SK-MEL-5 (cell line): ENCODE data around the gene PANK4. TPM values are rescaled to one million over a fixed set of nuclear protein-coding genes. Genes with fewer than 3 reads are reported as not detected.

ENCODE experiments used
- DNase-seq: peaks from one replicate; pipeline ENCODE4 v3.0.0-alpha.2; 2016; ENCODE audit warnings: low read depth, low spot score
- in situ Hi-C: cut with HindIII; loops from 2 replicates; pipeline ENCODE4 v1.10.0; 2016; ENCODE audit warnings: low sequenced_read_pairs, high pct_unique_total_duplicates, low pct_unique_long_range_greater_than_20kb
- total RNA-seq: library from RNA; depleted of rRNA; stranded (reverse); fragments of >200 nt; shearing (Covaris generic); gene quantifications from 2 replicates; pipeline ENCODE4 v1.2.3, GENCODE V29; 2014

The PANK4 gene
- total RNA-seq, 1 experiment from 2014 or later, result 16.2 TPM

DNA sequence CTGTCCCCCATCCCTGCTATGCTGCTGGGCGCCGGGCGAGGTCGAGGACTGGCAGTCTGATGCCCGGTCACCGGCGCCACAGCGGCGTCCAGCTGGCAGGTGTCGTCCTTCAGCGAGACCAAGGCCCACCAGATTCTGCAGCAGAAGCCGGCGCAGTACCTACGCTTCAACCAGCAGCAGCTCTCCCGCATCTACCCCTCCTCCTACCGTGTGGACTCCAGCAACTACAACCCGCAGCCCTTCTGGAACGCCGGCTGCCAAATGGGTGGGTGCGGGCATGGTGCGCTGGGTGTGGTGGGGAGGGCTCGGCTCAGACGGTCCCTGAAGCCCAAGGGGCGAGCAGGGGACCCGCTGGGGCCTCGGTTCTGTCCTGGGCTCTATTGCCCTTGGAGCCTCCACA lies 29.6 kb downstream of the PANK4 start:
- DNase-seq, result no peak
- in situ Hi-C loops, result no loop called here

DNA sequence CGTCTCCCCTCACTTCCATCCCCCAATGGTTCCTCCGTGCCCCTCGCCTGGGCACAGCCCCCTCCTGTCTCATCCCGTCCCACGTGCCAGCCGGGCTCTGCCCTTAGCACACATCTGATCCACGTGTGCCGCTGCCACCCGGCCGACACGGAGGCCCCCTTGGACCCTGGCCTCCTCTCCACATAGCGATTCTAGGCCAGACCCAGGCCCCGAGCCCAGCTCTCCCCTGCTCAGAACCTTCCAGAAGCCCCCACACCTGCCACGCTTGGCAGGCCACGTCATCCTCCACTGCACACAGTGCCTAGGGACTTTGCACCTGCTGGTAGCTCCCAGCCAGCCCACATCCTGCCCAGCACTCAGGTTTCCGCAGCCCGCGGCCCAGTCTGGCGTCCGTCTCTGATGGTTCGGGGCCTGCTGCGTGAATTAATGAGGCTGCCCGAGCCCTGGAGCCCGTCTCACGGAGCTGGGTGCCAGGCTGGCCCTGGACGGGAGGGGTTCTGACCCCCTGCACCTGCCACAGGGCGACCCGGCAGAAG lies 30.2 kb downstream of the PANK4 start:
- in situ Hi-C loops, result no loop called here
- no peak for DNase-seq

GRCh38 chr1:2495546-2495945 lies 30.9 kb downstream of the PANK4 start:
- in situ Hi-C loops, result no loop called here
- no peak for DNase-seq

DNA sequence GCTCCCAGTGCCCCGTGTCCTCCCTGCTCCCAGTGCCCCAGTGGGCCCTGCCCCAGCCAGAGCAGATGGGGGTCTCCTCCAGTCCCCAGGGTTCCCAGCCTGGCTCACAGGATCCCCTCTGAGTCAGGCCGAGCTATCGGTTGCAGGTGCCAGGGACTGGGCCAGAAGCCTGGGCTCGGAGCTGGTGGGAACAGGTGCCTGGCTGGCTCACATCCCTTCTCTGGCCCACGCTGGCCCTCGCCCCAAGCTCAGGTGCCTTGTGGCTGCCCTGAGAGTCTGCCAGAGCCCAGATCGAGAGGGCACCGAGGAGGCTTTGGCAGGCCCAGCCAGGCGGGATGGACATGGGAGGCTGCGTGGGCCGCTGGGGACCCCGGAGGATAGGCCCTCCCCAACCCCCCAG lies 31.4 kb downstream of the PANK4 start:
- in situ Hi-C loops, result no loop called here
- no peak for DNase-seq

DNA sequence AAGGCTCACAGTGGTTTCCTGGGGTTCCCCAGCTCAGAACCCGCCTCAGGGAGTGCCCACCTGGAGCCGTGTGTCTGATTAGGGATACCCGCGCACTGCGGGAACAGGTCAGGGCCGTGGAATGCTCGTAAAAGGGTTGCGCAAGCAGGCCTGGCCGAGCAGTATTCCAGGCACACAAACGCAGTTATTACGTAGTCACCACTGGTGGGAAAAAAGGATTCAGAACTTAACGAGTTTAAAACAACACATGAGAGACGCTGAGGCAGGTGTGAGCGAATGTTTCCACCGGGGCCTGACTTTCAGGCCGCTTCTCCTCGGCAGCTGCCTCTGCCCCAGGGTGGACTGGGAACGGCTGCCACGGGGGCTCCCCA lies 32.1 kb downstream of the PANK4 start:
- DNase-seq, result no peak
- in situ Hi-C loops, result no loop called here

DNA sequence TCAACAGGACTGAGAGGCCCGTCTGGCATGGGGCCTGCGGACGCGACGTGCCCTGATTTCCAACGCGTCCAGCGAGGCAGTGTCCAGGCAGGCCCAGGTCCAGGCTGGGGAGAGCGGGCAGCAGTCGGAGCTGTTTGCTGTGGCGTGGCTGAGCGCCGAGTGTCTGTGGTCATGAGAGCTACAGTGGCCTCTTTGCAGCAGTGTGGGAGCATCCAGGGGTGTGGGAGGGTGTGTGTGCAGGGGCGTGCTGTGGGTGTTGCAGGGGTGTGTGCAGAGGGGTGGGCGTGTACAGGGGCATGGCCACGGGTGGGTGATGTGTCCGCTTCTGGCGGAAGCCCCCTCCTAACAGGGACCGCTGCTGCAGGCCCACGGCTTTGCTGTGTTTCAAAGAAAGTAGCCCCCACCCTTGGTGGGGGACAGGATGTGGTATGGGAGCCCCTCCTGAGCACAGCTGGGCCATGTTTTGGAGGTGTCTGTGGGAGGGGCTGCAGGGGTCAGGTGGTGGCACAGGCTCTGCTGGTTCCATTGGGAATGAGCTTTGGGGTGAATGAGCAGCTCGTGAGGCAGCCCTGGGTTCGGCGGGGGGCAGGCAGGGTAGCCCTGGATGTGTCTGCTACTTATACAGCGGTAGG lies 32.6 kb downstream of the PANK4 start:
- DNase-seq, result no peak
- in situ Hi-C loops, result no loop called here

GRCh38 chr1:2493218-2493617 lies 33.2 kb downstream of the PANK4 start:
- in situ Hi-C loops, result no loop called here

DNA sequence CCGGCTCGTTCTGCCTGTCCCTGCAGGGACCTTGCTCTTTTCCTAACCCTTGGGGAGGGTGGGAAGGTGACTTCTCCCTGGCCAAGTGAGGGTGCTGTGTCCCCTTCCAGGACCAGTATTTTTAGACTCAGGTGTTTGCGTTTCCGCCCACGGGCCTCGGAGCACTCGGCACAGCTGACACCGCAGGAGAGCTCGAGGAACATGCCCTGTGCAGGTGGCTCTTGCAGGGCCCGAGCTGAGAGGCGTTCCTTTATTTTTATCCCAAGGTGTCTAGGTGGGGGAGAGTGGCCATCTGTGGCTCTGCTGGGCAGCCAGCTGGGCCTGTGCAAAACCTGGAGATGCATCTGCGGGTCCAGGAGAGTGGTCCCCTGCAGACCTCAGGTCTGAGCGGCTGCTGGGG lies 34.3 kb downstream of the PANK4 start:
- in situ Hi-C loops, result no loop called here
- no peak for DNase-seq

More at GRCh38 chr1:2493218-2493617, 33.2 kb downstream of the PANK4 start:
- DNase-seq, result no peak

- no peak for DNase-seq
- in situ Hi-C loops, result no loop called here
Observed at GRCh38 chr1:2489615-2490014, 36.8 kb downstream of the PANK4 start.

DNA sequence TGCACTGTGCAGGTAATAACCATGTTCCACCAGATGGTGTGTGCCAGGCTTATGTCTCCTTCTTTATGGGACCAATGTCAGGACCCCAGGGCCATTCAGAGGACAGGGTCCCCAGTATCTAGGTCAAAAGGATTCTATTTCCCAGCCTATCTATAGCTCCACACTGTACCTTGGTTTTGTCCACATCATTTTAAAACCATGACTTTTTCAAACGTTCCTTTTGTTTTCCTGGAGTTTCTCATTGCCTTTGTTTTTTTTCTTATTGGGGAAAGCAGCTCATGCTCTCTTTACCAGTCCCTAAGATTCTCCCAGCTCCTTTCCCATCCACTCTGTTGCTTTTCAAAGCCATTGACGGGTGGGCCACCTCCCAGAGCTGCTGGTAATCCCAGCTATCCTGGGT lies 37.7 kb downstream of the PANK4 start:
- DNase-seq, result no peak
- in situ Hi-C loops, result no loop called here

DNA sequence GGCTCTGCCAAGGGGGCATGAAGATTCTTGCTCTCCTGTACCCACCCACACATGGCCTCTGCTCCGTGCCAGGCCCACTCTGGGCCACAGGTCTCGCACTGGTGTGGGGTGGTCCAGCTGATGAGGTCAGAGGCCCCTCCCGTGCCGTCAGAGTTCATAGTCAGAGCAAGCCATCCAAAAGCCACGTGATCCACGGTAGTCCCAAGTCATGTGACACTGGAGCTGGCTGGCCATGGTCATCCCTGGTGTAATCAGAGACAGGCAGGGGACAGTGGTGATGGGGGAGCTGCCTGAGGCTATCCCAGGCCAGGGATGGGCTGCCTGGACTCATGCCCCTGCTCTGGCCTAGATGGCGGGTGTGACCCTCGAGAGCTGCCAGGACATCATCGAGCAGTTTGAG lies 39.8 kb downstream of the PANK4 start:
- in situ Hi-C loops, result no loop called here
- no peak for DNase-seq

- no peak for DNase-seq
- in situ Hi-C loops, result no loop called here
Observed at GRCh38 chr1:2486041-2486440, 40.4 kb downstream of the PANK4 start.

- no peak for DNase-seq
- in situ Hi-C loops, result no loop called here
Observed at GRCh38 chr1:2483970-2484369, 42.4 kb downstream of the PANK4 start.

DNA sequence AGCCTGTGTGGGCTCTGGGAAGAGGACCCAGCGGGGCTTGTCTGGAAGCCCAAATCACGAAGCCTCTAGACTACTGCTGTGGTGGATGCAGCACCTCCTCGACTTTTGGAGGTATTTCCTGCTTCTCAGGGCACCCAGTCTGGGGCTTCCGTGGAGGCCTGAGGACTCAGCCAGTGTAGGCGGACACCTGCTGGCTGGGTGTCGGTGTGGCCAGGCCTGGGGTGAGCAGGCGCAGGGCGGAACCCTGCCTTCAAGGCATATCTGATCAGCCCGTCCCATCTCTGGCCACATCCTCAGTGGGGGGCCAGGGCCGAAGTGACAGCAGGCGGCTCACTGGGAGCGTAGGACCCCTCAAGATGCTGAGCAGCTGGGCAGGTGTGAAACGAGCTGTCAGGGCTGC lies 43.4 kb downstream of the PANK4 start:
- no peak for DNase-seq
- in situ Hi-C loops, result no loop called here

DNA sequence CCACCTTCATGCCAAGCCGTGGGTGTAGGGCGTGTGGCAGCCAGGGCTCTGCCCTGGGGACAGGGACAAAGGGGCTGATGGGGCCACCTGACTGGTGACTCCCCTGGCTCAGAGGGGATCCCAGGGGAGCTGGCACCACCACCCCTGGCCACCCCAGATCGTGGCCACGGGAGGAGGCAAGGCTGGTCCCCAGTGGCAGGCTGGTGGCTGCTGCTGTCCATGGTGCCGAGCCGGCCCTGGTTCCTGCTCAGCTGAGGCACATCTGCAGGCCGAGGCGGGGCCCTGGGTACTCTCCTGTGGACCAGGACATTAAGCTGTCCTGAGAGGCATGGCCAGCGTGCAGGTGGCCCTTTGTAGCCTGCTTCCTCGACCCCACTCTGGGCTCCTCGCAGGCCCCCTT lies 43.8 kb downstream of the PANK4 start:
- in situ Hi-C loops, result no loop called here
- DNase-seq, result no peak

DNA sequence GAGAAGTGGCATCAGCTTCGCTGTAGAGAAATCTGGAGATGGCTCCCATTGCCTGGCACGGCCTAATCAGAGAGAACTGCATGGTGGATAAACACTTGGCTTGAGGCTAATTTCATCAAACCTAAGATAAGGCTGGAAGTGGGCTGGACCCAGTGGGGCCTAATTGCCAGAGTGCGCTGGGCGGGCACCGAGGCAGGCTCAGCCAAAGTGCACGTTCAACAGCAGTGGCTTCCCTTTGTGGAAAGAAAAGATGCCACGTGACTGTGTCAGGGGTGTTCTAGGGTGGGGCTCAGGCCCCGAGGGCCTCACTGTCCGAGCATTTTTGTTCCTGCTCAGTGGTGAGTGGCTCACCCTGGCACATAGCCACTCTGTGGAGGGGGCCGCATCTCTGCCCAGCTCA lies 44.5 kb downstream of the PANK4 start:
- no peak for DNase-seq
- in situ Hi-C loops, result no loop called here

GRCh38 chr1:2480986-2481364 lies 45.4 kb downstream of the PANK4 start:
- DNase-seq, result no peak
- in situ Hi-C loops, result no loop called here

DNA sequence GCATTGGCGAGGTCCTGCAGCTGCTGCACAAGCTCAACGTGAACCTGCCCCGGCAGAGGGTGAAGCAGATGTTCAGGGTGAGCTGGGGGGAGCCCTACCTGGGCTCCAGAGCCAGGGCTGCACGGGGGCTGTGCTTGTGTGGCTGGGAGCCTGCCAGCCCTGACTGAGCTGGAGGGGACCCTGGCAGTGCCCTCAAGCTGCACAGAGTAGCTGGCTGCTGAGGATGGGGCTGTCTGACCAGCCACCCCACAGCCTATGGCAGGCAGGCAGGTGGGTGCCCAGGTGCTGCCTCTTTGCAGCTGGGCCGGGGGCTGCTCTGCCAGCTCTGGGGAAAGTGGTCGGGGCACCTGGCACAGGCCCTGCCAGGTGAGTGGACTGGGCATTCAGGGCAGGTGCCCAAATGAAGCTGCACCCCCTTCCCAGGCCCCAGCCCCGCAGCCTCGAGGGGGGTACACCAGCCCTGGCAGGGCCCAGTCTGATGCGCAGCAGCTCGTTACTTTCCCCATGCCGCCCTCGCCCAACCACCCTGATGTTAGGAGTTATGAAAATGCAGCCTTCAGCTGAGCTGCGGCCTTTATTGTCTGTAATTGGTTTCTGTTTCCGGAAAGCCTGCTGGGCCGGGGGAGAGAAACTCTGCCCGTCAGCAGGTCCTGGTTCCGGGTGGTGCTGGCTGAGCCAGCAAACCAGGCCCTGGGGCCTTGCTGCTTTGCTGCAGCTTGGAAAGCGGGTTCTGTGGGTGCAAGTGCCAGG lies 46.0 kb downstream of the PANK4 start:
- in situ Hi-C loops, result no loop called here
- DNase-seq, result no peak

GRCh38 chr1:2479618-2480017 lies 46.8 kb downstream of the PANK4 start:
- no peak for DNase-seq
- in situ Hi-C loops, result no loop called here
